Measurements from ENCODE around the gene RGS3. TPM values are rescaled to one million over a fixed set of nuclear protein-coding genes. Genes with fewer than 3 reads are reported as not detected.
"Not testable (repeated sequence)": the region's sequence is repeated elsewhere in the genome, so short reads cannot be mapped to it uniquely, and the experiment has no call there.

The RGS3 gene
- total and polyA plus RNA-seq, 5 donors from 2014 or later: 8.5 to 15.5 (median 12.5) TPM

- DNase-seq: no peak
- H3K4me1 ChIP-seq (ENCODE audit: control insufficient read depth, insufficient read depth, low read length, poor library complexity, severe bottlenecking): peaks cover 6% of the 10 kb centered on the region
- H3K4me3 Mint-ChIP-seq: no peak overlapping the region
- no peaks in the 10 kb centered on the region for H3K9me3 ChIP-seq (ENCODE audit: control insufficient read depth in 2 of 2, low read length in 2 of 2)
- no peaks in the 10 kb centered on the region for H3K27me3 Mint-ChIP-seq
- no peaks in the 10 kb centered on the region for H3K9me3 Mint-ChIP-seq
- H3K4me3 ChIP-seq (ENCODE audit: low read depth, low read length): no peak overlapping the region
- no peaks in the 10 kb centered on the region for H3K27me3 ChIP-seq (ENCODE audit: control insufficient read depth, insufficient read depth, low read length)
- no peaks in the 10 kb centered on the region for H3K36me3 ChIP-seq (ENCODE audit: control insufficient read depth, insufficient read depth, low read length)
- H3K27ac ChIP-seq (ENCODE audit: insufficient read depth, low read length, poor library complexity, severe bottlenecking): no peak overlapping the region
- H3K4me1 Mint-ChIP-seq: peaks cover 0 to 11% (median 6%) of the 10 kb centered on the region in 4 donors
- no peak for ATAC-seq (ENCODE audit: low read depth in 2 of 2)
- no peaks in the 10 kb centered on the region for H3K36me3 Mint-ChIP-seq
- peak overlapping the region in 1 of 3 donors; percentile 46 for H3K27ac Mint-ChIP-seq
Observed at GRCh38 chr9:113482991-113483675, 19.6 kb downstream of the RGS3 start.

GRCh38 chr9:113483676-113484257, 20.2 kb downstream of the RGS3 start:
- no peaks in the 10 kb centered on the region for H3K27me3 ChIP-seq (ENCODE audit: control insufficient read depth, insufficient read depth, low read length)
- no peaks in the 10 kb centered on the region for H3K36me3 Mint-ChIP-seq
- H3K9me3 ChIP-seq (ENCODE audit: control insufficient read depth in 2 of 2, low read length in 2 of 2): no peaks in the 10 kb centered on the region

DNA sequence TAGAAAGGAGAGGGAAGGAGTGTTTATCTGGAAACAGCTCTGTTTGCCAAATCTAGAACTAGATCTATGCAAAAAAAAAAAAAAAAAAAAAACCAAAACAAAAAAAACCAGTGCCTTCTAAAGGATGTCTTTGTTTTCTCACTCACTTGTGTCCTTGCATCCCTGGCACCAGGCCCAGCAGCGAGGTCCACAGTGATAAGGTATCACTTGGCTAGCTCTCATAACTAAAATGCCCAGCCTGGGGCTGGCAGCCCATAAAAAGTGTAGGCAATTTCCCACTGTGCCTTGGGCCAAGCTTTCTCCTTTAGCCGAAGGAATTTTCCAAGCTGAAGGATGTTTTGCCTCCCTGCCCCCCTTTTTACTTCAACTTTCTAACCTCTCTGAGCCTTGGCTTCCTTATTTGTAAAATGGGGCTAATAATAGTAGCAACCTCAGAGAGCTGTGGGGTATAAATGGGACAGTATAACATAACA, 20.8 kb downstream of the RGS3 start:
- Histone ChIP-seq H3K4me3 (ENCODE audit: low read depth, low read length) (no peak overlapping the region), H3K27ac (ENCODE audit: insufficient read depth, low read length, poor library complexity, severe bottlenecking) (no peak overlapping the region), H3K4me1 (ENCODE audit: control insufficient read depth, insufficient read depth, low read length, poor library complexity, severe bottlenecking) (peaks cover 3% of the 10 kb centered on the region), H3K36me3 (ENCODE audit: control insufficient read depth, insufficient read depth, low read length) (no peaks in the 10 kb centered on the region), H3K9me3 (ENCODE audit: control insufficient read depth in 2 of 2, low read length in 2 of 2) (no peaks in the 10 kb centered on the region), H3K27me3 (ENCODE audit: control insufficient read depth, insufficient read depth, low read length) (no peaks in the 10 kb centered on the region)
- Mint-ChIP-seq H3K36me3 (no peaks in the 10 kb centered on the region), H3K4me1 (peaks cover 0 to 6% (median 2%) of the 10 kb centered on the region in 4 donors), H3K27ac (peak overlapping the region in 1 of 3 donors; percentile 11), H3K4me3 (no peak overlapping the region), H3K27me3 (no peaks in the 10 kb centered on the region), H3K9me3 (no peaks in the 10 kb centered on the region)
- DNase-seq (no peak), ATAC-seq (ENCODE audit: low read depth in 2 of 2) (no peak)

More at GRCh38 chr9:113483676-113484257, 20.2 kb downstream of the RGS3 start:
- Mint-ChIP-seq H3K27me3 (no peaks in the 10 kb centered on the region), H3K4me1 (peaks cover 0 to 11% (median 5%) of the 10 kb centered on the region in 4 donors), H3K4me3 (no peak overlapping the region), H3K27ac (no peak overlapping the region), H3K9me3 (no peaks in the 10 kb centered on the region)
- DNase-seq (no peak), ATAC-seq (ENCODE audit: low read depth in 2 of 2) (no peak)
- Histone ChIP-seq H3K4me1 (ENCODE audit: control insufficient read depth, insufficient read depth, low read length, poor library complexity, severe bottlenecking) (peaks cover 6% of the 10 kb centered on the region), H3K4me3 (ENCODE audit: low read depth, low read length) (no peak overlapping the region), H3K27ac (ENCODE audit: insufficient read depth, low read length, poor library complexity, severe bottlenecking) (no peak overlapping the region), H3K36me3 (ENCODE audit: control insufficient read depth, insufficient read depth, low read length) (no peaks in the 10 kb centered on the region)

GRCh38 chr9:113485761-113486115, 22.2 kb downstream of the RGS3 start:
- Mint-ChIP-seq H3K27me3 (no peaks in the 10 kb centered on the region), H3K4me3 (no peak overlapping the region)

GRCh38 chr9:113486327-113486726, 22.8 kb downstream of the RGS3 start:
- no peak overlapping the region for H3K4me3 Mint-ChIP-seq
- H3K36me3 Mint-ChIP-seq: no peaks in the 10 kb centered on the region
- no peak for ATAC-seq (ENCODE audit: low read depth in 2 of 2)

More at GRCh38 chr9:113485761-113486115, 22.2 kb downstream of the RGS3 start:
- Histone ChIP-seq H3K27me3 (ENCODE audit: control insufficient read depth, insufficient read depth, low read length) (no peaks in the 10 kb centered on the region), H3K27ac (ENCODE audit: insufficient read depth, low read length, poor library complexity, severe bottlenecking) (no peak overlapping the region), H3K36me3 (ENCODE audit: control insufficient read depth, insufficient read depth, low read length) (no peaks in the 10 kb centered on the region), H3K4me1 (ENCODE audit: control insufficient read depth, insufficient read depth, low read length, poor library complexity, severe bottlenecking) (no peaks in the 10 kb centered on the region), H3K4me3 (ENCODE audit: low read depth, low read length) (no peak overlapping the region), H3K9me3 (ENCODE audit: control insufficient read depth in 2 of 2, low read length in 2 of 2) (no peaks in the 10 kb centered on the region)
- no peaks in the 10 kb centered on the region for H3K9me3 Mint-ChIP-seq
- no peaks in the 10 kb centered on the region for H3K36me3 Mint-ChIP-seq
- H3K4me1 Mint-ChIP-seq: peaks cover 0 to 3% (median 0%) of the 10 kb centered on the region in 4 donors
- ATAC-seq (ENCODE audit: low read depth in 2 of 2): no peak
- DNase-seq: no peak
- H3K27ac Mint-ChIP-seq: no peak overlapping the region

GRCh38 chr9:113488071-113488470, 24.5 kb downstream of the RGS3 start:
- ATAC-seq (ENCODE audit: low read depth in 2 of 2) (no peak), DNase-seq (no peak)
- peak overlapping the region in 1 of 3 donors; percentile 1 for H3K27ac Mint-ChIP-seq
- H3K4me1 Mint-ChIP-seq: peaks cover 0 to 7% (median 1%) of the 10 kb centered on the region in 4 donors
- H3K4me3 Mint-ChIP-seq: no peak overlapping the region
- H3K27me3 ChIP-seq (ENCODE audit: control insufficient read depth, insufficient read depth, low read length): no peaks in the 10 kb centered on the region
- no peaks in the 10 kb centered on the region for H3K9me3 ChIP-seq (ENCODE audit: control insufficient read depth in 2 of 2, low read length in 2 of 2)
- no peaks in the 10 kb centered on the region for H3K4me1 ChIP-seq (ENCODE audit: control insufficient read depth, insufficient read depth, low read length, poor library complexity, severe bottlenecking)
- no peaks in the 10 kb centered on the region for H3K36me3 Mint-ChIP-seq
- H3K27me3 Mint-ChIP-seq: peaks cover 9% of the 10 kb centered on the region
- no peaks in the 10 kb centered on the region for H3K9me3 Mint-ChIP-seq
- no peaks in the 10 kb centered on the region for H3K36me3 ChIP-seq (ENCODE audit: control insufficient read depth, insufficient read depth, low read length)
- H3K4me3 ChIP-seq (ENCODE audit: low read depth, low read length): no peak overlapping the region
- H3K27ac ChIP-seq (ENCODE audit: insufficient read depth, low read length, poor library complexity, severe bottlenecking): no peak overlapping the region

More at GRCh38 chr9:113486327-113486726, 22.8 kb downstream of the RGS3 start:
- Histone ChIP-seq H3K27ac (ENCODE audit: insufficient read depth, low read length, poor library complexity, severe bottlenecking) (no peak overlapping the region), H3K36me3 (ENCODE audit: control insufficient read depth, insufficient read depth, low read length) (no peaks in the 10 kb centered on the region), H3K27me3 (ENCODE audit: control insufficient read depth, insufficient read depth, low read length) (no peaks in the 10 kb centered on the region), H3K4me3 (ENCODE audit: low read depth, low read length) (no peak overlapping the region), H3K9me3 (ENCODE audit: control insufficient read depth in 2 of 2, low read length in 2 of 2) (no peaks in the 10 kb centered on the region), H3K4me1 (ENCODE audit: control insufficient read depth, insufficient read depth, low read length, poor library complexity, severe bottlenecking) (no peaks in the 10 kb centered on the region)
- no peak for DNase-seq
- Mint-ChIP-seq H3K9me3 (no peaks in the 10 kb centered on the region), H3K4me1 (no peaks in the 10 kb centered on the region), H3K27me3 (no peaks in the 10 kb centered on the region), H3K27ac (no peak overlapping the region)

- no peaks in the 10 kb centered on the region for H3K9me3 Mint-ChIP-seq
- peaks cover 0 to 7% (median 2%) of the 10 kb centered on the region in 4 donors for H3K4me1 Mint-ChIP-seq
- Histone ChIP-seq H3K4me1 (ENCODE audit: control insufficient read depth, insufficient read depth, low read length, poor library complexity, severe bottlenecking) (no peaks in the 10 kb centered on the region), H3K27me3 (ENCODE audit: control insufficient read depth, insufficient read depth, low read length) (no peaks in the 10 kb centered on the region), H3K36me3 (ENCODE audit: control insufficient read depth, insufficient read depth, low read length) (no peaks in the 10 kb centered on the region), H3K4me3 (ENCODE audit: low read depth, low read length) (no peak overlapping the region), H3K27ac (ENCODE audit: insufficient read depth, low read length, poor library complexity, severe bottlenecking) (no peak overlapping the region), H3K9me3 (ENCODE audit: control insufficient read depth in 2 of 2, low read length in 2 of 2) (no peaks in the 10 kb centered on the region)
- H3K27me3 Mint-ChIP-seq: peaks cover 11% of the 10 kb centered on the region
- no peak overlapping the region for H3K27ac Mint-ChIP-seq
- no peak overlapping the region for H3K4me3 Mint-ChIP-seq
- no peak for DNase-seq
- no peaks in the 10 kb centered on the region for H3K36me3 Mint-ChIP-seq
- ATAC-seq (ENCODE audit: low read depth in 2 of 2): no peak
Observed at GRCh38 chr9:113488490-113488889, 25.0 kb downstream of the RGS3 start.

DNA sequence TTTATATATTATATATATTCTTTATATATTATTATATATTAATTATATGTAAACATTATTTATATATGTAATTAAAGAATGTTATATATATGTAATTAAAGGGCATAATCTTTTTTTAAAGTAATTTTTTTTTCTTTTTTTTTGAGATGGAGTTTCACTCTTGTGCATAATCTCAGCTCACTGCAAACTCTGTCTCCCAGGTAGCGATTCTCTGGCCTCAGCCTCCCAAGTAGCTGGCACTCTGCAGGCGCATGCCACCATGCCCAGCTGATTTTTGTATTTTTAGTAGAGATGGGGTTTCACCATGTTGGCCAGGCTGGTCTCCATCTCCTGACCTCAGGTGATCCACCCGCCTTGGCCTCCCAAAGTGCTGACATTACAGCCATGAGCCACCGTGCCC, 27.6 kb downstream of the RGS3 start:
- not testable (repeated sequence) for H3K9me3 ChIP-seq (ENCODE audit: control insufficient read depth in 2 of 2, low read length in 2 of 2); H3K4me3 ChIP-seq (ENCODE audit: low read depth, low read length); H3K27me3 ChIP-seq (ENCODE audit: control insufficient read depth, insufficient read depth, low read length); H3K27ac ChIP-seq (ENCODE audit: insufficient read depth, low read length, poor library complexity, severe bottlenecking); ATAC-seq (ENCODE audit: low read depth in 2 of 2); H3K36me3 ChIP-seq (ENCODE audit: control insufficient read depth, insufficient read depth, low read length); H3K27ac Mint-ChIP-seq; H3K36me3 Mint-ChIP-seq; H3K4me3 Mint-ChIP-seq; H3K4me1 Mint-ChIP-seq; H3K9me3 Mint-ChIP-seq; H3K4me1 ChIP-seq (ENCODE audit: control insufficient read depth, insufficient read depth, low read length, poor library complexity, severe bottlenecking); DNase-seq
- H3K27me3 Mint-ChIP-seq: peaks cover 16% of the 10 kb centered on the region

Measured in CD4-positive, CD25-positive, alpha-beta regulatory T cell (primary cell).